HEK293 (cell line): Measurements from ENCODE around the gene ARL11.

Experiments used
- CTCF ChIA-PET: fragments of 350-600 bp; formaldehyde crosslinking; extraction: SDS; loops from one replicate; lab custom pipeline; 2021; ENCODE audit warnings: antibody characterized with exemption; lab: Yijun Ruan, JAX
- POLR2A ChIA-PET: fragments of 300-600 bp; formaldehyde crosslinking; extraction: SDS; loops from one replicate; lab custom pipeline; 2020; ENCODE audit warnings: antibody characterized with exemption, inconsistent platforms; lab: Yijun Ruan, JAX
- H3K27ac ChIP-seq: fragments of 200-500 bp; sonication (Bioruptor generic); 2 replicates; pipeline ENCODE4 v1.5.1; 2014; ENCODE audit warnings: low read depth, low read length, control low read depth, inconsistent platforms; ENCODE audit errors: extremely low read depth
- H3K36me3 ChIP-seq, 2 experiments: fragments of 200-500 bp in 1 of 2; sonication (Bioruptor generic) in 1 of 2; 1 replicate in 1 of 2; 2 replicates in 1 of 2; pipeline ENCODE4 v1.5.1; 2014 to 2017; ENCODE audit warnings: inconsistent platforms in 2 of 2, low read length in 2 of 2; ENCODE audit not compliant: control insufficient read depth in 2 of 2, insufficient read depth in 1 of 2
- H3K4me1 ChIP-seq: fragments of 200-500 bp; sonication (Bioruptor generic); 2 replicates; pipeline ENCODE4 v1.5.1; 2014; ENCODE audit warnings: mild to moderate bottlenecking, low read length, inconsistent platforms; ENCODE audit not compliant: control insufficient read depth, insufficient read depth
- H3K4me3 ChIP-seq: 2 replicates; pipeline ENCODE4 v1.5.1; 2011; ENCODE audit warnings: low read depth, mild to moderate bottlenecking, control low read depth, low read length, moderate library complexity
- H3K9me3 ChIP-seq: fragments of 200-500 bp; sonication (Bioruptor generic); 2 replicates; pipeline ENCODE4 v1.5.1; 2014; ENCODE audit warnings: low read depth, low read length, inconsistent platforms; ENCODE audit not compliant: control insufficient read depth, insufficient read depth
- PRDM6 ChIP-seq: fragments of 450-650 bp; formaldehyde crosslinking; IDR thresholded peaks from 2 replicates; pipeline ENCODE4 v1.5.1; 2017; ENCODE audit warnings: missing biosample characterization, missing genetic modification characterization
- ZBTB10 ChIP-seq: fragments of 450-650 bp; formaldehyde crosslinking; IDR thresholded peaks from 2 replicates; pipeline ENCODE4 v1.5.1; 2016; ENCODE audit warnings: missing biosample characterization, missing genetic modification characterization
- ZBTB44 ChIP-seq: fragments of 450-650 bp; IDR thresholded peaks from 2 replicates; pipeline ENCODE4 v1.5.1; 2018; ENCODE audit warnings: missing biosample characterization, mild to moderate bottlenecking, missing genetic modification characterization
- ZNF138 ChIP-seq: fragments of 450-650 bp; formaldehyde crosslinking; IDR thresholded peaks from 2 replicates; pipeline ENCODE4 v1.5.1; 2016; ENCODE audit warnings: missing biosample characterization, missing genetic modification characterization, borderline replicate concordance
- ZNF148 ChIP-seq: fragments of 450-650 bp; formaldehyde crosslinking; IDR thresholded peaks from 2 replicates; pipeline ENCODE4 v1.5.0; 2017; ENCODE audit warnings: missing biosample characterization, missing genetic modification characterization, borderline replicate concordance
- ZNF26 ChIP-seq: fragments of 450-650 bp; formaldehyde crosslinking; IDR thresholded peaks from 2 replicates; pipeline ENCODE4 v1.5.1; 2016; ENCODE audit warnings: missing biosample characterization, missing genetic modification characterization
- ZNF292 ChIP-seq: fragments of 450-650 bp; formaldehyde crosslinking; IDR thresholded peaks from 2 replicates; pipeline ENCODE4 v1.5.1; 2016; ENCODE audit warnings: low read depth, missing biosample characterization, missing genetic modification characterization, borderline replicate concordance
- ZNF433 ChIP-seq: fragments of 450-650 bp; formaldehyde crosslinking; IDR thresholded peaks from 2 replicates; pipeline ENCODE4 v1.5.1; 2016; ENCODE audit warnings: missing biosample characterization, missing genetic modification characterization, low read depth
- ZNF548 ChIP-seq: fragments of 450-650 bp; formaldehyde crosslinking; IDR thresholded peaks from 2 replicates; pipeline ENCODE4 v1.5.1; 2016; ENCODE audit warnings: missing biosample characterization, missing genetic modification characterization
- ZNF776 ChIP-seq: fragments of 450-650 bp; formaldehyde crosslinking; IDR thresholded peaks from 2 replicates; pipeline ENCODE4 v1.5.0; 2017; ENCODE audit warnings: missing biosample characterization, missing genetic modification characterization, borderline replicate concordance
- ZNF830 ChIP-seq: fragments of 450-650 bp; IDR thresholded peaks from 2 replicates; pipeline ENCODE4 v1.5.0; 2018; ENCODE audit warnings: missing biosample characterization, missing genetic modification characterization, low read depth, mild to moderate bottlenecking, moderate library complexity
- ZSCAN23 ChIP-seq: fragments of 450-650 bp; formaldehyde crosslinking; IDR thresholded peaks from 2 replicates; pipeline ENCODE4 v1.5.1; 2016; ENCODE audit warnings: missing biosample characterization, missing genetic modification characterization
- ZXDB ChIP-seq: fragments of 450-650 bp; formaldehyde crosslinking; IDR thresholded peaks from 2 replicates; pipeline ENCODE4 v1.5.1; 2016; ENCODE audit warnings: missing biosample characterization, missing genetic modification characterization

The ARL11 gene

GRCh38 chr13:49670828-49671227 is 42.5 kb downstream of the ARL11 start (continued):
- no peak for TF ChIP-seq ZBTB10 (tag by site-specific recombination)
- no peak for TF ChIP-seq ZXDB
- TF ChIP-seq ZNF138: no peak
- peak; percentile 93 for TF ChIP-seq PRDM6 (tag by site-specific recombination)
- 0 out of 2 replicates have a peak, but pooled peaks have one; percentile 20 for TF ChIP-seq ZBTB44 (tag by site-specific recombination)
- no peak for TF ChIP-seq ZNF830 (tag by site-specific recombination)
- no peak for TF ChIP-seq ZSCAN23 (tag by site-specific recombination)
- no peak for TF ChIP-seq ZNF548 (tag by site-specific recombination)
- no peak for TF ChIP-seq ZNF148 (tag by site-specific recombination)

- no peak for TF ChIP-seq ZNF292 (tag by site-specific recombination)
- peak; percentile 60 for TF ChIP-seq ZNF26
- TF ChIP-seq ZNF433 (tag by site-specific recombination): no peak
- TF ChIP-seq ZNF776 (tag by site-specific recombination): no peak
- TF ChIP-seq ZBTB44 (tag by site-specific recombination): no peak
- POLR2A ChIA-PET: interaction anchor here (0.6 kb wide), 1 partner anchor 13 kb away, joined by 5 read pairs; no protein-coding TSS in a partner anchor
- no peak overlapping the region for H3K27ac ChIP-seq
- H3K36me3 ChIP-seq: peaks cover 0 to 7% of the 10 kb centered on the region in 2 experiments; a peak in 2 of 3 replicates
- H3K4me1 ChIP-seq: no peaks in the 10 kb centered on the region
- H3K9me3 ChIP-seq: no peaks in the 10 kb centered on the region
- H3K4me3 ChIP-seq: no peak overlapping the region
- CTCF ChIA-PET: no interaction called here
Measured at GRCh38 chr13:49676581-49677298, 48.4 kb downstream of the ARL11 start.
